Hepatocyte (in vitro differentiated cells): ENCODE measurements around the gene GTSE1. TPM values are rescaled to one million over a fixed set of nuclear protein-coding genes. Genes with fewer than 3 reads are reported as not detected.

Experiments
- DNase-seq: peaks from one replicate; pipeline ENCODE4 v3.0.0-alpha.2; 2016; ENCODE audit warnings: low spot score
- H2AFZ ChIP-seq: fragments of 200-600 bp; sonication (generic); 2 replicates; pipeline ENCODE4 v1.6.0; 2016; ENCODE audit warnings: antibody characterized with exemption, mild to moderate bottlenecking
- H3K27ac ChIP-seq: fragments of 200-600 bp; sonication (generic); 2 replicates; pipeline ENCODE4 v1.5.1; 2016; ENCODE audit warnings: mild to moderate bottlenecking
- H3K27me3 ChIP-seq: fragments of 200-600 bp; sonication (generic); 2 replicates; pipeline ENCODE4 v1.6.1; 2016
- H3K36me3 ChIP-seq: fragments of 200-600 bp; sonication (generic); replicated peaks from 2 replicates; pipeline ENCODE4 v1.5.1; 2016; ENCODE audit warnings: low read depth; ENCODE audit not compliant: insufficient read depth
- H3K4me1 ChIP-seq: fragments of 200-600 bp; sonication (generic); 2 replicates; pipeline ENCODE4 v1.5.1; 2016; ENCODE audit warnings: mild to moderate bottlenecking, moderate library complexity; ENCODE audit not compliant: insufficient read depth
- H3K4me2 ChIP-seq: fragments of 200-600 bp; sonication (generic); 2 replicates; pipeline ENCODE4 v1.6.0; 2016
- H3K4me3 ChIP-seq: fragments of 200-600 bp; sonication (generic); 2 replicates; pipeline ENCODE4 v1.5.1; 2016; ENCODE audit warnings: mild to moderate bottlenecking
- H3K79me2 ChIP-seq: fragments of 200-600 bp; sonication (generic); 2 replicates; pipeline ENCODE4 v1.6.0; 2017; ENCODE audit warnings: mild to moderate bottlenecking
- H3K9me2 ChIP-seq: fragments of 200-600 bp; sonication (generic); replicated peaks from 2 replicates; pipeline ENCODE4 v1.6.0; 2017; ENCODE audit warnings: mild to moderate bottlenecking; ENCODE audit not compliant: insufficient read depth
- H3K9me3 ChIP-seq: fragments of 200-600 bp; sonication (generic); 2 replicates; pipeline ENCODE4 v1.5.1; 2016; ENCODE audit warnings: low read depth, mild to moderate bottlenecking
- H4K20me1 ChIP-seq: fragments of 200-600 bp; sonication (generic); 2 replicates; pipeline ENCODE4 v1.6.0; 2016; ENCODE audit warnings: mild to moderate bottlenecking; ENCODE audit not compliant: insufficient read depth, poor library complexity, severe bottlenecking
- EZH2 ChIP-seq: fragments of 200-600 bp; sonication (generic); IDR thresholded peaks from 2 replicates; pipeline ENCODE4 v1.6.1; 2016; ENCODE audit warnings: antibody characterized with exemption, mild to moderate bottlenecking, borderline replicate concordance
- EZH2phosphoT487 ChIP-seq: fragments of 200-600 bp; sonication (generic); IDR thresholded peaks from one replicate; pipeline ENCODE4 v1.6.1; 2018; ENCODE audit warnings: antibody characterized with exemption, mild to moderate bottlenecking, low read depth, moderate library complexity; ENCODE audit not compliant: unreplicated experiment, severe bottlenecking
- WGBS: methylation state at CpG from one replicate; pipeline ENCODE4 v1.1.6; 2016; ENCODE audit warnings: low lambda C conversion rate; ENCODE audit errors: missing lambda C conversion rate; 5-methylcytosine and 5-hydroxymethylcytosine counted together
- polyA plus RNA-seq: library from polyadenylated mRNA; unstranded; fragments of >200 nt; fragmentation: Nextera tagmentation; extraction: Ambion mirVana; gene quantifications from 2 replicates; pipeline ENCODE4 v1.2.1, GENCODE V29; 2016
- total RNA-seq: library from RNA; depleted of rRNA; stranded (reverse); fragments of >200 nt; gene quantifications from 2 replicates; pipeline ENCODE4 v1.2.3, GENCODE V29; 2014
- TF ChIP-seq, protein P1 (sequence below): fragments of 200-600 bp; sonication (generic); IDR thresholded peaks from 2 replicates; pipeline ENCODE4 v1.5.1; 2016; ENCODE audit warnings: antibody characterized with exemption, mild to moderate bottlenecking; ENCODE audit not compliant: poor library complexity

GTSE1 gene
- total and polyA plus RNA-seq, 2 experiments from 2014 or later: 4.1 to 4.4 TPM

GRCh38 chr22:46357711-46358520 lies 61.2 kb downstream of the GTSE1 start:
- Histone ChIP-seq H3K36me3 (no peaks in the 10 kb centered on the region), H4K20me1 (peaks cover 9% of the 10 kb centered on the region), H3K9me3 (no peaks in the 10 kb centered on the region), H3K9me2 (no peaks in the 10 kb centered on the region), H3K4me2 (no peak overlapping the region), H3K27me3 (no peaks in the 10 kb centered on the region), H3K79me2 (no peaks in the 10 kb centered on the region), H3K4me3 (no peak overlapping the region), H3K27ac (no peak overlapping the region), H3K4me1 (no peaks in the 10 kb centered on the region), H2AFZ (no peak overlapping the region)
- WGBS: 95% methylated on average over 17 of the region's 19 CpGs
- no peak for TF ChIP-seq EZH2
- no peak for DNase-seq

- 99% methylated on average over 6 of the region's 6 CpGs for WGBS
- Histone ChIP-seq H3K27me3 (no peaks in the 10 kb centered on the region), H3K4me1 (no peaks in the 10 kb centered on the region), H3K4me3 (no peak overlapping the region), H3K79me2 (no peaks in the 10 kb centered on the region), H3K9me3 (no peaks in the 10 kb centered on the region), H3K36me3 (no peaks in the 10 kb centered on the region), H3K9me2 (no peaks in the 10 kb centered on the region), H2AFZ (no peak overlapping the region), H3K4me2 (no peak overlapping the region), H3K27ac (no peak overlapping the region), H4K20me1 (peaks cover 9% of the 10 kb centered on the region)
- no peak for TF ChIP-seq EZH2phosphoT487
- TF ChIP-seq, protein P1, sequence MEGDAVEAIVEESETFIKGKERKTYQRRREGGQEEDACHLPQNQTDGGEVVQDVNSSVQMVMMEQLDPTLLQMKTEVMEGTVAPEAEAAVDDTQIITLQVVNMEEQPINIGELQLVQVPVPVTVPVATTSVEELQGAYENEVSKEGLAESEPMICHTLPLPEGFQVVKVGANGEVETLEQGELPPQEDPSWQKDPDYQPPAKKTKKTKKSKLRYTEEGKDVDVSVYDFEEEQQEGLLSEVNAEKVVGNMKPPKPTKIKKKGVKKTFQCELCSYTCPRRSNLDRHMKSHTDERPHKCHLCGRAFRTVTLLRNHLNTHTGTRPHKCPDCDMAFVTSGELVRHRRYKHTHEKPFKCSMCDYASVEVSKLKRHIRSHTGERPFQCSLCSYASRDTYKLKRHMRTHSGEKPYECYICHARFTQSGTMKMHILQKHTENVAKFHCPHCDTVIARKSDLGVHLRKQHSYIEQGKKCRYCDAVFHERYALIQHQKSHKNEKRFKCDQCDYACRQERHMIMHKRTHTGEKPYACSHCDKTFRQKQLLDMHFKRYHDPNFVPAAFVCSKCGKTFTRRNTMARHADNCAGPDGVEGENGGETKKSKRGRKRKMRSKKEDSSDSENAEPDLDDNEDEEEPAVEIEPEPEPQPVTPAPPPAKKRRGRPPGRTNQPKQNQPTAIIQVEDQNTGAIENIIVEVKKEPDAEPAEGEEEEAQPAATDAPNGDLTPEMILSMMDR: no peak
- no peak for DNase-seq
These were observed 62.1 kb downstream of the GTSE1 start for GRCh38 chr22:46358766-46359165.

- 89% methylated on average over 14 of the region's 14 CpGs for WGBS
- no peaks in the 10 kb centered on the region for H3K27me3 ChIP-seq
- H3K4me2 ChIP-seq: no peak overlapping the region
- H3K9me2 ChIP-seq: no peaks in the 10 kb centered on the region
- no peak overlapping the region for H2AFZ ChIP-seq
- H3K4me1 ChIP-seq: no peaks in the 10 kb centered on the region
- no peak for DNase-seq
- no peaks in the 10 kb centered on the region for H3K36me3 ChIP-seq
- no peak overlapping the region for H3K27ac ChIP-seq
- TF ChIP-seq EZH2phosphoT487: no peak
- no peaks in the 10 kb centered on the region for H3K9me3 ChIP-seq
- H3K4me3 ChIP-seq: no peak overlapping the region
- H3K79me2 ChIP-seq: no peaks in the 10 kb centered on the region
- peaks cover 9% of the 10 kb centered on the region for H4K20me1 ChIP-seq
These were observed 62.7 kb downstream of the GTSE1 start for GRCh38 chr22:46359362-46359761.

DNA sequence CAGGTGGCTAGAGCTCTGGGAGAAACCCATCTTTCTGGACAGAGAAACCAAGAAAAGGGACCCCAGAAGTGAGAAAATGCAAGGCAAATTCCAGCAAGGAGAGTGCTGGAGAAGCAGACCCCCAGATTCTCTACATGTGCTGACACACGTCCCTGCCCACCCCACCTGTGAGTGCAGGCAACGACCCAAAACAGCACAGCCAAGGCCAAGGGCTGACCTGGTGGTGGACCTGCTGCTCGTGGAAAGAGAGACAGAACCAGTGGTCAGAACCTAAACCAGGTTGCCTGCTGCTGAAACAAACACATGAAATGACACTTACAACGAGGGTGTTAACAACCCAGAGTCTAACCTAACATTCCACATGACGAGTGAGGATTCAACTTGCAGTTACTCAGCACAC lies 63.4 kb downstream of the GTSE1 start:
- H3K9me2 ChIP-seq: no peaks in the 10 kb centered on the region
- no peaks in the 10 kb centered on the region for H3K9me3 ChIP-seq
- H3K36me3 ChIP-seq: no peaks in the 10 kb centered on the region
- no peak overlapping the region for H3K27ac ChIP-seq
- H2AFZ ChIP-seq: no peak overlapping the region
- H3K4me2 ChIP-seq: no peak overlapping the region
- H3K79me2 ChIP-seq: no peaks in the 10 kb centered on the region
- no peaks in the 10 kb centered on the region for H3K27me3 ChIP-seq
- peaks cover 4% of the 10 kb centered on the region for H4K20me1 ChIP-seq
- no peaks in the 10 kb centered on the region for H3K4me1 ChIP-seq
- H3K4me3 ChIP-seq: no peak overlapping the region
- 91% methylated on average over 5 of the region's 5 CpGs for WGBS
- TF ChIP-seq EZH2phosphoT487: no peak
- no peak for TF ChIP-seq EZH2
- TF ChIP-seq, protein P1: no peak
- DNase-seq: no peak
